ENCODE measurements around the gene TTC39B. TPM values are rescaled to one million over a fixed set of nuclear protein-coding genes. Genes with fewer than 3 reads are reported as not detected.

The TTC39B gene
- total RNA-seq, 1 experiment from 2014 or later = 7.4 TPM

- H3K27me3 ChIP-seq (ENCODE audit: insufficient read depth, low read length) = no peaks in the 10 kb centered on the region
- no peaks in the 10 kb centered on the region for H3K36me3 ChIP-seq (ENCODE audit: control insufficient read depth in 1 of 2, insufficient read depth in 2 of 2, low read length in 2 of 2)
- no TSS peak for BruUV-seq (replicated peaks)
- no peak for DNase-seq (ENCODE audit: low read depth, low spot score)
- H4K20me1 ChIP-seq (ENCODE audit: insufficient read depth) = no peaks in the 10 kb centered on the region
- no peaks in the 10 kb centered on the region for H3K9me2 ChIP-seq (ENCODE audit: insufficient read depth)
- no peak for ATAC-seq
- H3K79me2 ChIP-seq (ENCODE audit: insufficient read depth, low read length) = no peaks in the 10 kb centered on the region
- H3K4me3 ChIP-seq (replicated peaks in 1 of 2; ENCODE audit: low read depth in 1 of 2, low read length in 2 of 2) = no peak overlapping the region
- ChIA-PET CTCF (no interaction called here), RAD21 (ENCODE audit: low non-redundant PET in 1 of 2, low total read pairs in 2 of 2, uncharacterized antibody in 2 of 2, unreplicated experiment in 2 of 2) (no interaction called here), POLR2A (no interaction called here)
- H3K4me2 ChIP-seq (ENCODE audit: low read length) = no peak overlapping the region
- intact Hi-C loops (cut with micrococcal nuclease) = no loop called here
- no peaks in the 10 kb centered on the region for H3K4me1 ChIP-seq (ENCODE audit: control insufficient read depth in 1 of 2, insufficient read depth in 2 of 2, low read length in 2 of 2)
- H3K9ac ChIP-seq (ENCODE audit: low read length) = no peak overlapping the region
- no peak for TF ChIP-seq CEBPB (IDR thresholded peaks at IDR 0.05; ENCODE audit: low read depth)
- TF ChIP-seq ZNF274 (IDR thresholded peaks at IDR 0.05; ENCODE audit: low read depth, low read length) = no peak
- TF ChIP-seq RAD21 (IDR thresholded peaks at IDR 0.05; ENCODE audit: low read depth) = no peak
- no peak for TF ChIP-seq JUND (IDR thresholded peaks at IDR 0.05)
- no peak for TF ChIP-seq CTCF (IDR thresholded peaks at IDR 0.05 in 2 of 3, conservative IDR thresholded peaks at IDR 0.05 in 1 of 3; ENCODE audit: borderline replicate concordance in 1 of 3, insufficient read depth in 1 of 3, low read depth in 2 of 3, low read length in 2 of 3)
- TF ChIP-seq EGR1 (IDR thresholded peaks at IDR 0.05; ENCODE audit: low read depth) = no peak
- no peak for TF ChIP-seq POLR2AphosphoS5 (IDR thresholded peaks at IDR 0.05; ENCODE audit: low read depth, low read length)
- H2AFZ ChIP-seq (ENCODE audit: low read depth, low read length, poor library complexity, severe bottlenecking) = no peak overlapping the region
- no peaks in the 10 kb centered on the region for H3K9me3 ChIP-seq (ENCODE audit: control insufficient read depth in 1 of 2, insufficient read depth in 1 of 2, low read depth in 1 of 2, low read length in 2 of 2)
- H3K27ac ChIP-seq (ENCODE audit: low read depth, low read length) = no peak overlapping the region
These were observed 115.6 kb downstream of the TTC39B start for GRCh38 chr9:15191378-15191777.

GRCh38 chr9:15189481-15189880, 117.5 kb downstream of the TTC39B start:
- POLR2A ChIA-PET = no interaction called here
- no peak for ATAC-seq
- no peak for TF ChIP-seq ATF3 (IDR thresholded peaks at IDR 0.05)
- no peak for TF ChIP-seq TCF7L2 (IDR thresholded peaks at IDR 0.05; ENCODE audit: borderline replicate concordance, extremely low read depth, insufficient read depth, insufficient read length)
- no peak for TF ChIP-seq EGR1 (IDR thresholded peaks at IDR 0.05; ENCODE audit: low read depth)
- no peak for TF ChIP-seq CTCF (IDR thresholded peaks at IDR 0.05 in 2 of 3, conservative IDR thresholded peaks at IDR 0.05 in 1 of 3; ENCODE audit: borderline replicate concordance in 1 of 3, insufficient read depth in 1 of 3, low read depth in 2 of 3, low read length in 2 of 3)
- no peak for TF ChIP-seq ZFX (IDR thresholded peaks at IDR 0.05)
- TF ChIP-seq RAD21 (IDR thresholded peaks at IDR 0.05; ENCODE audit: low read depth) = no peak
- no peak for TF ChIP-seq EZH2phosphoT487 (IDR thresholded peaks at IDR 0.05; ENCODE audit: borderline replicate concordance)
- TF ChIP-seq SRF (IDR thresholded peaks at IDR 0.05; ENCODE audit: low read depth) = no peak
- TF ChIP-seq FOSL1 (IDR thresholded peaks at IDR 0.05; ENCODE audit: low read depth) = no peak
- no peak for TF ChIP-seq YY1 (IDR thresholded peaks at IDR 0.05; ENCODE audit: extremely low read depth, insufficient replicate concordance, low read depth, low read length)
- no peak for TF ChIP-seq EZH2 (IDR thresholded peaks at IDR 0.05)
- TF ChIP-seq ZNF274 (IDR thresholded peaks at IDR 0.05; ENCODE audit: low read depth, low read length) = no peak
- no peak for TF ChIP-seq SIN3A (IDR thresholded peaks at IDR 0.05; ENCODE audit: low read depth)
- no peak for TF ChIP-seq SP1 (IDR thresholded peaks at IDR 0.05; ENCODE audit: low read depth)
- TF ChIP-seq POLR2AphosphoS5 (IDR thresholded peaks at IDR 0.05; ENCODE audit: low read depth, low read length) = no peak

More at GRCh38 chr9:15189481-15189880, 117.5 kb downstream of the TTC39B start:
- H3K9me2 ChIP-seq (ENCODE audit: insufficient read depth) = no peaks in the 10 kb centered on the region
- H3K4me1 ChIP-seq (ENCODE audit: control insufficient read depth in 1 of 2, insufficient read depth in 2 of 2, low read length in 2 of 2) = no peaks in the 10 kb centered on the region
- RAD21 ChIA-PET (ENCODE audit: low non-redundant PET in 1 of 2, low total read pairs in 2 of 2, uncharacterized antibody in 2 of 2, unreplicated experiment in 2 of 2) = no interaction called here
- no peak overlapping the region for H3K9ac ChIP-seq (ENCODE audit: low read length)
- no TSS peak for BruUV-seq (replicated peaks)
- H3K79me2 ChIP-seq (ENCODE audit: insufficient read depth, low read length) = no peaks in the 10 kb centered on the region
- no peak overlapping the region for H3K27ac ChIP-seq (ENCODE audit: low read depth, low read length)
- intact Hi-C loops (cut with micrococcal nuclease) = no loop called here
- H3K4me2 ChIP-seq (ENCODE audit: low read length) = no peak overlapping the region
- H2AFZ ChIP-seq (ENCODE audit: low read depth, low read length, poor library complexity, severe bottlenecking) = no peak overlapping the region
- H3K27me3 ChIP-seq (ENCODE audit: insufficient read depth, low read length) = no peaks in the 10 kb centered on the region
- H3K4me3 ChIP-seq (replicated peaks in 1 of 2; ENCODE audit: low read depth in 1 of 2, low read length in 2 of 2) = no peak overlapping the region
- no peaks in the 10 kb centered on the region for H4K20me1 ChIP-seq (ENCODE audit: insufficient read depth)
- no peaks in the 10 kb centered on the region for H3K9me3 ChIP-seq (ENCODE audit: control insufficient read depth in 1 of 2, insufficient read depth in 1 of 2, low read depth in 1 of 2, low read length in 2 of 2)
- CTCF ChIA-PET = no interaction called here
- H3K36me3 ChIP-seq (ENCODE audit: control insufficient read depth in 1 of 2, insufficient read depth in 2 of 2, low read length in 2 of 2) = no peaks in the 10 kb centered on the region
- DNase-seq (ENCODE audit: low read depth, low spot score) = no peak
